Measurements from ENCODE around the gene CAPN13.

DNA sequence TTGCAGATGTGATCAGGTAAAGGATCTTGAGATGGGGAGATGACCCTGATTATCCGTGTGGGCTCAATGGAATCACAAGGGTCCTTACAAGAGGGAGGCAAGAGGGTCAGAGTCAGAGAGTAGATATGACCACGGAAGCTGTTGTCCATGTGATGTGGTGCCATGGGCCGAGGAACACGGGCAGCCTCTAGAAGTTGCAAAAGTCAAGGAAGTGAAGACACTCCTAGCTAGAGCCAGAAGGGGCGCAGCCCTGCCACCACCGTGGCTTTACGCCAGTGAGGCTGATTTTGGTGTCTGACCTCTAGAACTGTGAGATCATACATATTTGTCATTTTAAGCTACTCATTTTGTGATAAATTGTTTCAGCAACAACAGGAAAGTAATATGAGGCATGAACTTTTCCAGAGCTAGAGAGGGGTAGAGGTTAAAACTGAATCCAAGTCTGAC lies 114.4 kb downstream of the CAPN13 start:
- TF ChIP-seq CTCF (IDR thresholded peaks at IDR 0.05) (no peak), POLR2AphosphoS5 (IDR thresholded peaks at IDR 0.05) (no peak)

Data from upper lobe of left lung (tissue), 4 donors.